ENCODE data around the gene AARS2. TPM values are rescaled to one million over a fixed set of nuclear protein-coding genes. Genes with fewer than 3 reads are reported as not detected.

AARS2 gene
- total and polyA plus RNA-seq, 2 of the 4 experiments (the other 2 are of a cell fraction): 9.1 to 10.4 TPM

GRCh38 chr6:44277763-44278162 lies 35.4 kb downstream of the AARS2 start:
- H3K9ac ChIP-seq (ENCODE audit: low read depth, low read length): no peak overlapping the region
- dilution Hi-C loops (cut with HindIII; ENCODE audit: low sequenced_read_pairs, unreplicated experiment) (no loop called here), intact Hi-C loops (cut with micrococcal nuclease) (no loop called here), in situ Hi-C loops (cut with MboI; ENCODE audit: low sequenced_read_pairs) (no loop called here)
- no peaks in the 10 kb centered on the region for H3K9me3 ChIP-seq (ENCODE audit: control insufficient read depth, insufficient read depth, low read length)
- ChIA-PET POLR2A (ENCODE audit: unreplicated experiment) (no interaction called here), CTCF (no interaction called here)
- peaks cover 4% of the 10 kb centered on the region; the same call in 1 of the 2 replicates for H3K9me1 ChIP-seq (ENCODE audit: insufficient read depth, low read length)
- no peak overlapping the region for H3K18ac ChIP-seq (ENCODE audit: low read depth, low read length)
- no peak overlapping the region for H2BK20ac ChIP-seq (ENCODE audit: low read depth, low read length)
- H2AK5ac ChIP-seq (ENCODE audit: low read depth, low read length): no peak overlapping the region
- DNase-seq (no peak), ATAC-seq (ENCODE audit: low read depth) (no peak)
- no peak overlapping the region for H2AK9ac ChIP-seq (replicated peaks; ENCODE audit: low read depth, low read length, poor library complexity)
- no peak overlapping the region for H2BK120ac ChIP-seq (ENCODE audit: low read depth, low read length)
- no peaks in the 10 kb centered on the region for H3K4me1 ChIP-seq (ENCODE audit: control insufficient read depth, insufficient read depth, low read length)
- H3K4me3 ChIP-seq (ENCODE audit: insufficient read depth, low read depth, low read length): no peak overlapping the region
- no peak overlapping the region for H2BK15ac ChIP-seq (ENCODE audit: low read depth, low read length)
- no peak overlapping the region for H4K5ac ChIP-seq (ENCODE audit: low read depth, low read length)
- WGBS, 2 experiments (ENCODE audit: extremely low coverage in 2 of 2, insufficient read length in 1 of 2): 89% methylated on average over 3 of the region's 7 CpGs; no CpG with 5 or more reads in 1 of the 2 experiments
- no peak overlapping the region for H4K8ac ChIP-seq (ENCODE audit: low read depth in 2 of 2, low read length in 2 of 2)
- no TSS peak for BruUV-seq (replicated peaks)
- H4K91ac ChIP-seq (ENCODE audit: insufficient read depth, low read depth, low read length): no peak overlapping the region
- peaks cover 60% of the 10 kb centered on the region for H3K27me3 ChIP-seq (ENCODE audit: control insufficient read depth, insufficient read depth, low read length)
- TF ChIP-seq, protein P1, sequence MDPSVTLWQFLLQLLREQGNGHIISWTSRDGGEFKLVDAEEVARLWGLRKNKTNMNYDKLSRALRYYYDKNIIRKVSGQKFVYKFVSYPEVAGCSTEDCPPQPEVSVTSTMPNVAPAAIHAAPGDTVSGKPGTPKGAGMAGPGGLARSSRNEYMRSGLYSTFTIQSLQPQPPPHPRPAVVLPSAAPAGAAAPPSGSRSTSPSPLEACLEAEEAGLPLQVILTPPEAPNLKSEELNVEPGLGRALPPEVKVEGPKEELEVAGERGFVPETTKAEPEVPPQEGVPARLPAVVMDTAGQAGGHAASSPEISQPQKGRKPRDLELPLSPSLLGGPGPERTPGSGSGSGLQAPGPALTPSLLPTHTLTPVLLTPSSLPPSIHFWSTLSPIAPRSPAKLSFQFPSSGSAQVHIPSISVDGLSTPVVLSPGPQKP (IDR thresholded peaks at IDR 0.05; ENCODE audit: borderline replicate concordance, low read depth, low read length): no peak
- TF ChIP-seq SMC3 (IDR thresholded peaks at IDR 0.05; ENCODE audit: low read depth, low read length): no peak
- no peak for TF ChIP-seq FOS (IDR thresholded peaks at IDR 0.05; ENCODE audit: low read depth, low read length)
- no peak for TF ChIP-seq CHD1 (IDR thresholded peaks at IDR 0.05; ENCODE audit: low read depth, low read length)
- no peak for TF ChIP-seq RAD21 (IDR thresholded peaks at IDR 0.05; ENCODE audit: low read length)
- no peak for TF ChIP-seq NFE2L2 (IDR thresholded peaks at IDR 0.05; ENCODE audit: low read depth, low read length)
- TF ChIP-seq RCOR1 (IDR thresholded peaks at IDR 0.05; ENCODE audit: insufficient replicate concordance, low read length): no peak
- no peak for TF ChIP-seq MAZ (IDR thresholded peaks at IDR 0.05; ENCODE audit: borderline replicate concordance, low read depth, low read length)
- no peak for TF ChIP-seq RFX5 (IDR thresholded peaks at IDR 0.05; ENCODE audit: low read depth, low read length)
- no peak for TF ChIP-seq BHLHE40 (IDR thresholded peaks at IDR 0.05; ENCODE audit: low read depth, low read length)
- no peak for TF ChIP-seq MAFK (IDR thresholded peaks at IDR 0.05; ENCODE audit: low read depth, low read length)
- no peak for TF ChIP-seq POLR2A (IDR thresholded peaks at IDR 0.05; ENCODE audit: low read depth, low read length)
- no peak overlapping the region for H3K4ac ChIP-seq (ENCODE audit: low read depth, low read length)
- H2AFZ ChIP-seq (replicated peaks; ENCODE audit: low read length, poor library complexity): no peak overlapping the region
- H3K56ac ChIP-seq (ENCODE audit: extremely low read depth, insufficient read depth, low read length): no peak overlapping the region
- no peak overlapping the region for H3K14ac ChIP-seq (replicated peaks; ENCODE audit: low read depth, low read length)
- H3K27ac ChIP-seq (ENCODE audit: insufficient read depth, low read length): no peak overlapping the region
- no peaks in the 10 kb centered on the region; the same call in 1 of the 2 replicates for H4K20me1 ChIP-seq (ENCODE audit: insufficient read depth, low read length)
- no peak overlapping the region for H2BK5ac ChIP-seq (ENCODE audit: low read depth, low read length, poor library complexity, severe bottlenecking)
- no peaks in the 10 kb centered on the region for H3K36me3 ChIP-seq (ENCODE audit: control insufficient read depth, insufficient read depth, low read length)
- no peaks in the 10 kb centered on the region for H3K79me1 ChIP-seq (ENCODE audit: low read depth in 1 of 2, low read length in 2 of 2)
- H3K4me2 ChIP-seq (ENCODE audit: low read depth, low read length): no peak overlapping the region
- H3K23ac ChIP-seq (ENCODE audit: low read depth, low read length): no peak overlapping the region

All from IMR-90 (cell line).